B cell (primary cell): ENCODE measurements around the gene HOXD4. TPM values are rescaled to one million over a fixed set of nuclear protein-coding genes. Genes with fewer than 3 reads are reported as not detected.

ENCODE experiments used
- ATAC-seq: fragments of 200-7000 bp; cut with Tn5 transposase; one replicate; pipeline ENCODE4 v1.10.0; 2021; ENCODE audit warnings: low read depth, mild to moderate bottlenecking, moderate number of reproducible peaks, moderate library complexity
- CTCF ChIA-PET: fragments of 350-600 bp; sonication (Branson Sonifier 250); formaldehyde crosslinking; loops from one replicate; lab custom pipeline; 2021; ENCODE audit warnings: antibody characterized with exemption, inconsistent platforms; lab: Charles Lee
- POLR2A ChIA-PET: fragments of 350-600 bp; sonication (Branson Sonifier 250); formaldehyde crosslinking; loops from one replicate; lab custom pipeline; 2021; ENCODE audit warnings: antibody characterized with exemption; lab: Charles Lee
- DNase-seq: peaks from one replicate; pipeline ENCODE4 v3.0.0; 2013
- H2AFZ ChIP-seq: 2 replicates; pipeline ENCODE4 v1.6.1; 2012; ENCODE audit warnings: mild to moderate bottlenecking, low read depth, low read length; ENCODE audit not compliant: insufficient read depth, poor library complexity, severe bottlenecking
- H3K27ac ChIP-seq, 2 donors: 1 replicate in 1 of 2; 2 replicates in 1 of 2; pipeline ENCODE4 v1.5.1; 2012 to 2013; ENCODE audit warnings: low read length in 2 of 2, mild to moderate bottlenecking in 2 of 2, moderate library complexity in 1 of 2
- H3K27me3 ChIP-seq, 4 experiments: fragments of 200-600 bp in 1 of 4; sonication (generic) in 1 of 4; replicated peaks in 1 of 4; 1 replicate in 2 of 4; 2 replicates in 2 of 4; pipeline versions ENCODE4 v1.6.1 to v1.7.0; 2013 to 2016; ENCODE audit warnings: low read length in 3 of 4, mild to moderate bottlenecking in 2 of 4, mixed read lengths in 1 of 4, moderate library complexity in 1 of 4; ENCODE audit not compliant: insufficient read depth in 4 of 4, control insufficient read depth in 3 of 4; ENCODE audit errors: control extremely low read depth in 1 of 4
- H3K36me3 ChIP-seq, 2 experiments: replicated peaks in 1 of 2; 1 replicate in 1 of 2; 2 replicates in 1 of 2; pipeline versions ENCODE4 v1.6.1 to v1.7.1; 2013; ENCODE audit warnings: low read length in 1 of 2; ENCODE audit not compliant: insufficient read depth in 2 of 2, control insufficient read depth in 1 of 2; ENCODE audit errors: control extremely low read depth in 1 of 2, extremely low read depth in 1 of 2
- H3K4me1 ChIP-seq, 2 donors: fragments of 200-600 bp in 1 of 2; sonication (generic) in 1 of 2; 1 replicate in 1 of 2; 2 replicates in 1 of 2; pipeline versions ENCODE4 v1.5.1 to v1.6.1; 2013 to 2017; ENCODE audit warnings: low read length in 2 of 2; ENCODE audit not compliant: control insufficient read depth in 2 of 2, insufficient read depth in 2 of 2
- H3K4me2 ChIP-seq: replicated peaks from 2 replicates; pipeline ENCODE3; 2012; ENCODE audit warnings: mild to moderate bottlenecking, low read depth, low read length; ENCODE audit not compliant: poor library complexity, severe bottlenecking
- H3K4me3 ChIP-seq, 5 experiments: fragments of 200-600 bp in 1 of 5; sonication (generic) in 1 of 5; 1 replicate in 3 of 5; 2 replicates in 2 of 5; pipeline versions ENCODE4 v1.5.1 to v1.7.0; 2011 to 2016; ENCODE audit warnings: low read length in 4 of 5, mild to moderate bottlenecking in 4 of 5, low read depth in 2 of 5, control low read depth in 1 of 5, moderate library complexity in 1 of 5; ENCODE audit not compliant: insufficient read depth in 1 of 5; ENCODE audit errors: control extremely low read depth in 1 of 5, extremely low read depth in 1 of 5
- H3K79me2 ChIP-seq: fragments of 200-600 bp; sonication (generic); one replicate; pipeline ENCODE4 v1.6.0; 2016; ENCODE audit warnings: low read length; ENCODE audit not compliant: control insufficient read depth, insufficient read depth
- H3K9ac ChIP-seq: fragments of 200-600 bp; sonication (generic); 2 replicates; pipeline ENCODE4 v1.6.1; 2017; ENCODE audit warnings: mild to moderate bottlenecking, low read length, moderate library complexity
- H3K9me3 ChIP-seq, 3 donors: one replicate each; pipeline versions ENCODE4 v1.6.1 to v1.7.1; 2013; ENCODE audit warnings: low read length in 2 of 3; ENCODE audit not compliant: control insufficient read depth in 2 of 3, insufficient read depth in 1 of 3; ENCODE audit errors: control extremely low read depth in 1 of 3
- H4K20me1 ChIP-seq: 2 replicates; pipeline ENCODE4 v1.6.0; 2012; ENCODE audit warnings: mild to moderate bottlenecking, low read length; ENCODE audit not compliant: insufficient read depth, control insufficient read depth, poor library complexity, severe bottlenecking
- H3K27ac Mint-ChIP-seq: one replicate; pipeline ENCODE4 v1.8.0; 2021; ENCODE audit warnings: mixed read lengths
- H3K27me3 Mint-ChIP-seq: one replicate; pipeline ENCODE4 v1.8.0; 2021; ENCODE audit warnings: mixed read lengths
- H3K4me1 Mint-ChIP-seq: one replicate; pipeline ENCODE4 v1.8.0; 2021; ENCODE audit warnings: mixed read lengths
- H3K4me3 Mint-ChIP-seq: one replicate; pipeline ENCODE4 v1.8.0; 2021; ENCODE audit warnings: mixed read lengths
- H3K9me3 Mint-ChIP-seq: one replicate; pipeline ENCODE4 v1.8.0; 2022; ENCODE audit warnings: mixed read lengths; ENCODE audit not compliant: insufficient read depth
- CTCF ChIP-seq: fragments of 200-600 bp; IDR thresholded peaks from one replicate; pipeline ENCODE4 v1.8.0; 2022; ENCODE audit warnings: antibody characterized with exemption, mild to moderate bottlenecking
- EZH2 ChIP-seq: IDR thresholded peaks from 2 replicates; pipeline ENCODE4 v1.6.1; 2012; ENCODE audit warnings: borderline replicate concordance, low read depth, mild to moderate bottlenecking, moderate library complexity, low read length; ENCODE audit not compliant: insufficient read depth, poor library complexity, severe bottlenecking
- WGBS: methylation state at CpG from one replicate; pipeline ENCODE4 v1.1.5; 2013; ENCODE audit warnings: missing lambda C conversion rate; ENCODE audit not compliant: insufficient coverage; 5-methylcytosine and 5-hydroxymethylcytosine counted together
- intact Hi-C: fragments of 100-400 bp; cut with micrococcal nuclease; formaldehyde crosslinking; loops from one replicate; pipeline ENCODE4 v1.10.0; 2022
- polyA plus RNA-seq: library from polyadenylated mRNA; depleted of rRNA; stranded (reverse); fragments of >200 nt; gene quantifications from 2 replicates; pipeline ENCODE4 v1.2.3, GENCODE V29; 2012
- total RNA-seq, 2 donors: library from RNA; stranded (reverse); fragments of 120-200 nt in 1 of 2; gene quantifications; 1 replicate in 1 of 2; 2 replicates in 1 of 2; pipeline versions ENCODE4 v1.2.3 to v1.2.4, GENCODE V29; 2013 to 2022

The HOXD4 gene
- total and polyA plus RNA-seq, 2 donors (not counting 1 experiment from before 2014, with no cell fraction given): not detected

GRCh38 chr2:176160251-176160985 is 9.1 kb downstream of the HOXD4 start:
- no peak for ATAC-seq
- DNase-seq: no peak
- ChIA-PET POLR2A (no interaction called here), CTCF (interaction anchor here (0.5 to 0.6 kb wide), 2 partner anchors 20 to 491 kb away, joined by 3 read pairs; no protein-coding TSS in a partner anchor)
- Mint-ChIP-seq H3K27me3 (peaks cover 67% of the 10 kb centered on the region), H3K4me1 (peaks cover 9% of the 10 kb centered on the region), H3K9me3 (peaks cover 2% of the 10 kb centered on the region), H3K4me3 (no peak overlapping the region), H3K27ac (no peak overlapping the region)
- Histone ChIP-seq H3K4me2 (no peak overlapping the region), H3K27me3 (peaks cover 0 to 93% (median 56%) of the 10 kb centered on the region in 4 experiments), H4K20me1 (no peaks in the 10 kb centered on the region), H3K4me3 (no peak overlapping the region), H3K79me2 (no peaks in the 10 kb centered on the region), H3K27ac (no peak overlapping the region), H3K36me3 (no peaks in the 10 kb centered on the region), H3K9ac (no peak overlapping the region), H3K4me1 (peaks cover 12 to 21% of the 10 kb centered on the region in 2 donors), H3K9me3 (peaks cover 0 to 69% (median 0%) of the 10 kb centered on the region in 3 donors), H2AFZ (no peak overlapping the region)
- TF ChIP-seq EZH2 (no peak), CTCF (no peak)
- intact Hi-C loops: no loop called here
- 21% methylated on average over 47 of the region's 50 CpGs for WGBS
